Calu3 (cell line): ENCODE data around the gene SAFB2. TPM values are rescaled to one million over a fixed set of nuclear protein-coding genes. Genes with fewer than 3 reads are reported as not detected.

Experiments used
- BruUV-seq: library from RNA; stranded (reverse); fragments of 400-500 nt; replicated peaks from 2 replicates; lab custom pipeline; 2021; lab: Mats Ljungman, UMichigan
- CTCF ChIA-PET: fragments of 300-600 bp; sonication (Branson Sonifier 250); formaldehyde crosslinking; loops from one replicate; lab custom pipeline; 2022; ENCODE audit warnings: antibody characterized with exemption; lab: Charles Lee
- DNase-seq: peaks from one replicate; pipeline ENCODE4 v3.0.0; 2022
- H3K27ac Mint-ChIP-seq: one replicate; pipeline ENCODE4 v1.8.0; 2022; ENCODE audit warnings: mixed read lengths; ENCODE audit not compliant: unreplicated experiment
- H3K27me3 Mint-ChIP-seq: one replicate; pipeline ENCODE4 v1.8.0; 2022; ENCODE audit warnings: mixed read lengths; ENCODE audit not compliant: unreplicated experiment
- H3K36me3 Mint-ChIP-seq: one replicate; pipeline ENCODE4 v1.8.0; 2022; ENCODE audit warnings: mild to moderate bottlenecking, moderate library complexity, mixed read lengths; ENCODE audit not compliant: insufficient read depth, unreplicated experiment
- H3K4me1 Mint-ChIP-seq: one replicate; pipeline ENCODE4 v1.8.0; 2022; ENCODE audit warnings: mild to moderate bottlenecking, low read depth, mixed read lengths; ENCODE audit not compliant: unreplicated experiment
- H3K4me3 Mint-ChIP-seq: one replicate; pipeline ENCODE4 v1.8.0; 2022; ENCODE audit warnings: mild to moderate bottlenecking, low read depth, moderate library complexity, mixed read lengths; ENCODE audit not compliant: unreplicated experiment
- H3K9me3 Mint-ChIP-seq: one replicate; pipeline ENCODE4 v1.8.0; 2022; ENCODE audit warnings: low read depth, mixed read lengths; ENCODE audit not compliant: unreplicated experiment
- intact Hi-C: fragments of 100-400 bp; cut with micrococcal nuclease; formaldehyde crosslinking; loops from one replicate; pipeline ENCODE4 v1.10.0; 2022; ENCODE audit not compliant: unreplicated experiment
- total RNA-seq: library from RNA; stranded (reverse); gene quantifications from 2 replicates; pipeline ENCODE4 v1.2.3, GENCODE V29; 2022
- TF ChIP-seq, protein P1 (sequence below): fragments of 200-600 bp; IDR thresholded peaks from one replicate; pipeline ENCODE4 v1.8.0; 2022; ENCODE audit warnings: antibody characterized with exemption; ENCODE audit not compliant: unreplicated experiment

SAFB2 gene
- total RNA-seq, 1 experiment from 2014 or later, result 71.7 TPM

DNA sequence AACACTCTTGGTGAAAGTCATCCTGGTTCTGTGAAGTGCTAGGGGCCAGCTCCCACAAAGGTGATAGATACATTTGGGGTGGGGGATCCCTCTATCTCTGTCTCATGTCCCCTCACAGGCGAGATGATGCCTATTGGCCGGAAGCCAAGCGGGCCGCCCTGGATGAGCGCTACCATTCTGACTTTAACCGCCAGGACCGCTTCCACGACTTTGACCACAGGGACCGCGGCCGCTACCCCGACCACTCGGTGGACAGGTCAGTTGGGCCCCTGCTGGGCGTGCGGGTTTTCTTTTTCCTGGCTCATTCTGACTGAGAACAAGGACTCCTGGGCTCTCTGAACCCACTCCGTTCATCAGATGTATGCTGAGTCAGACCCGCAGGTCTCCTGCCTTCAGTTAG is 41.3 kb upstream of the SAFB2 start:
- Mint-ChIP-seq H3K27ac (no peak overlapping the region), H3K4me1 (no peaks in the 10 kb centered on the region), H3K9me3 (no peaks in the 10 kb centered on the region), H3K36me3 (peaks cover 42% of the 10 kb centered on the region), H3K27me3 (no peaks in the 10 kb centered on the region), H3K4me3 (no peak overlapping the region)
- no peak for DNase-seq
- TF ChIP-seq, protein P1, sequence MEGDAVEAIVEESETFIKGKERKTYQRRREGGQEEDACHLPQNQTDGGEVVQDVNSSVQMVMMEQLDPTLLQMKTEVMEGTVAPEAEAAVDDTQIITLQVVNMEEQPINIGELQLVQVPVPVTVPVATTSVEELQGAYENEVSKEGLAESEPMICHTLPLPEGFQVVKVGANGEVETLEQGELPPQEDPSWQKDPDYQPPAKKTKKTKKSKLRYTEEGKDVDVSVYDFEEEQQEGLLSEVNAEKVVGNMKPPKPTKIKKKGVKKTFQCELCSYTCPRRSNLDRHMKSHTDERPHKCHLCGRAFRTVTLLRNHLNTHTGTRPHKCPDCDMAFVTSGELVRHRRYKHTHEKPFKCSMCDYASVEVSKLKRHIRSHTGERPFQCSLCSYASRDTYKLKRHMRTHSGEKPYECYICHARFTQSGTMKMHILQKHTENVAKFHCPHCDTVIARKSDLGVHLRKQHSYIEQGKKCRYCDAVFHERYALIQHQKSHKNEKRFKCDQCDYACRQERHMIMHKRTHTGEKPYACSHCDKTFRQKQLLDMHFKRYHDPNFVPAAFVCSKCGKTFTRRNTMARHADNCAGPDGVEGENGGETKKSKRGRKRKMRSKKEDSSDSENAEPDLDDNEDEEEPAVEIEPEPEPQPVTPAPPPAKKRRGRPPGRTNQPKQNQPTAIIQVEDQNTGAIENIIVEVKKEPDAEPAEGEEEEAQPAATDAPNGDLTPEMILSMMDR, result no peak
- CTCF ChIA-PET, result no interaction called here
- intact Hi-C loops, result no loop called here
- BruUV-seq, result no TSS peak

DNA sequence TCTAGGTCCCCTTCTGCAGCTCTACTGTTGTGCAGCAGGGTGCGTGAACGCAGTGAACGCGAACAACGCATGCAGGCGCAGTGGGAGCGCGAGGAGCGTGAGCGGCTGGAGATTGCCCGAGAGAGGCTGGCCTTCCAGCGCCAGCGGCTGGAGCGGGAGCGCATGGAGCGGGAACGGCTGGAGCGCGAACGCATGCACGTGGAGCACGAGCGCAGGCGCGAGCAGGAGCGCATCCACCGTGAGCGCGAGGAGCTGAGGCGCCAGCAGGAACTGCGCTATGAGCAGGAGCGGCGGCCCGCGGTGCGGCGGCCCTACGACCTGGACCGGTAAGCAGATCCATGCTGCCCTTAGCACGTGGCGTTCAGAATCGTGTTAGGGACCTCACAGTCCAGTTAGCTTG is 38.9 kb upstream of the SAFB2 start:
- Mint-ChIP-seq H3K4me1 (no peaks in the 10 kb centered on the region), H3K27ac (no peak overlapping the region), H3K36me3 (peaks cover 47% of the 10 kb centered on the region), H3K4me3 (no peak overlapping the region), H3K9me3 (no peaks in the 10 kb centered on the region), H3K27me3 (no peaks in the 10 kb centered on the region)
- CTCF ChIA-PET, result no interaction called here
- no peak for DNase-seq
- TF ChIP-seq, protein P1, result no peak
- no TSS peak for BruUV-seq
- intact Hi-C loops, result no loop called here

DNA sequence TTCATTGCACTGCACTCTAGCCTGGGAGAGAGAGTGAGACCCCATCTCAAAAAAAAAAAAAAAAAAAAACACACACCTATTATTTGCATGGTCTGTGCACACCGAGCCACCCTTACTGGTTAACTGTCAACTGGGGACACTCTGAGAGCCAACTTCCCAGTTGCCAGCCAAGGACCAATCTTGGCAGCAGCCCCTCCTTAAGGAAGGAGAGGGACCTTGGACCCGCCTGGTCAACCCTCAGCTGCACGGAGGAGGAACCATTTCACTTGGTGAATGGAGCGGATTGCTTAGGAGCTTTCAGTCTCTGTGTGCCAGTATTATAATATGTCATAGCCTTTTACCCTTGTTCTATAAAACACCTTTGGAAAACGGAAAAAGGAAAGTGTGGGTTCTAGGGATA is 32.8 kb upstream of the SAFB2 start:
- no peak overlapping the region for H3K4me3 Mint-ChIP-seq
- no peaks in the 10 kb centered on the region for H3K9me3 Mint-ChIP-seq
- CTCF ChIA-PET, result no interaction called here
- H3K4me1 Mint-ChIP-seq, result no peaks in the 10 kb centered on the region
- intact Hi-C loops, result no loop called here
- DNase-seq, result no peak
- TF ChIP-seq, protein P1, result no peak
- H3K36me3 Mint-ChIP-seq, result peaks cover 55% of the 10 kb centered on the region
- H3K27me3 Mint-ChIP-seq, result no peaks in the 10 kb centered on the region
- H3K27ac Mint-ChIP-seq, result no peak overlapping the region
- BruUV-seq, result no TSS peak

DNA sequence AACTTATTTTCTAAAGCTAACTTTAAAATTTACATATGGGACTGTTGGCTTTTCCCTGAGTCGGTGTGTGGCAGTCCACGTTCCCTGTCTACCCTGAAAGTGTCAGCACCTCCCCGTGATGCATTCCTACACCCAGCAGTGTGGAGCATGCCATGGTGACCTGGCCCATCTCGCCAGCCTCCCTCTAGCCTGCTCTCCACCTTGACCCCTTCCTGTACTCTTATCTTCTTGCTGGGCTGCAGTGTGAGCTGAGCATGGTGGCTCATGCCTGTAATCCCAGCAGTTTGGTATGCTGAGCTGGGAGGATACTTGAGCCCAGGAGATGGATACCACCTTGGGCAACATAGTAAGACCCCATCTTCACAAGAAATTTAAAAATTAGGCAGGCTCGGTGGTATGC is 32.4 kb upstream of the SAFB2 start:
- Mint-ChIP-seq H3K27ac (no peak overlapping the region), H3K9me3 (no peaks in the 10 kb centered on the region), H3K4me3 (no peak overlapping the region), H3K36me3 (peaks cover 57% of the 10 kb centered on the region), H3K4me1 (no peaks in the 10 kb centered on the region), H3K27me3 (no peaks in the 10 kb centered on the region)
- no peak for DNase-seq
- BruUV-seq, result no TSS peak
- intact Hi-C loops, result no loop called here
- CTCF ChIA-PET, result no interaction called here
- TF ChIP-seq, protein P1, result no peak
